Effector CD8-positive, alpha-beta T cell (primary cell): ENCODE results near the gene NEMP2.

ENCODE experiments used
- DNase-seq: peaks from one replicate; lab custom pipeline; 2025; lab: John Stamatoyannopoulos, UW
- total RNA-seq, 4 experiments: gene quantifications; one replicate each; lab custom pipeline; 2026; lab: John Stamatoyannopoulos, UW

NEMP2 gene, protein sequence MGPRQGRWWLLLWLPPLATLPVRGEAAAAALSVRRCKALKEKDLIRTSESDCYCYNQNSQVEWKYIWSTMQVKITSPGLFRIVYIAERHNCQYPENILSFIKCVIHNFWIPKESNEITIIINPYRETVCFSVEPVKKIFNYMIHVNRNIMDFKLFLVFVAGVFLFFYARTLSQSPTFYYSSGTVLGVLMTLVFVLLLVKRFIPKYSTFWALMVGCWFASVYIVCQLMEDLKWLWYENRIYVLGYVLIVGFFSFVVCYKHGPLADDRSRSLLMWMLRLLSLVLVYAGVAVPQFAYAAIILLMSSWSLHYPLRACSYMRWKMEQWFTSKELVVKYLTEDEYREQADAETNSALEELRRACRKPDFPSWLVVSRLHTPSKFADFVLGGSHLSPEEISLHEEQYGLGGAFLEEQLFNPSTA
- 9.1 to 15.6 (median 14.1) reads per million in 4 experiments for total RNA-seq

- DNase-seq, result peak; percentile 73
Measured at GRCh38 chr2:190534310-190535120, at the start of gene NEMP2. Gene NEMP2 (minus strand): TSS chr2:190534722. CDS start chr2:190534655, 67 bp downstream.

- no peak for DNase-seq
Measured at GRCh38 chr2:190583507-190584337, 49.2 kb upstream of the NEMP2 start.

GRCh38 chr2:190582736-190583506 lies 48.4 kb upstream of the NEMP2 start:
- DNase-seq, result no peak

DNA sequence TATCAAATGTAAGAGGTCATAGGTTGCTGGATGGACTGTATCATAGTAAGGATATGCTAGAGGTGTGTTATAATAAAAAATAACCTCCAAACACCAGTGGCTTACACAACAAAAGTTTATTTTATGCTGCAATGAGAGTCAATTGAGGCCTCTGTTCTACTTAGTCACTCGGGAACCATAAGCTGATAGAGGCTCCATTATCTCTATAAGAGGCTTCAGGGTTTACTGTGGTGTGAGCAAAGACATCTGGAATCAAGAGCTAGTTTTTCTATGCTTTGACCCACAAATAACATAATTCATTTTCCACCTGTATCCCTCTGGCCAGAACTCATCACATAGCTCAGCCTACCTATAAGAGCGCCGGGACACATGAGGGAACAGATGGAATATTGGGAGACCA lies 47.5 kb upstream of the NEMP2 start:
- DNase-seq, result no peak

- no peak for DNase-seq
Measured at GRCh38 chr2:190579915-190580846, 45.7 kb upstream of the NEMP2 start.

GRCh38 chr2:190579058-190579410 lies 44.5 kb upstream of the NEMP2 start:
- no peak for DNase-seq

GRCh38 chr2:190578158-190579057 lies 43.9 kb upstream of the NEMP2 start:
- no peak for DNase-seq

DNA sequence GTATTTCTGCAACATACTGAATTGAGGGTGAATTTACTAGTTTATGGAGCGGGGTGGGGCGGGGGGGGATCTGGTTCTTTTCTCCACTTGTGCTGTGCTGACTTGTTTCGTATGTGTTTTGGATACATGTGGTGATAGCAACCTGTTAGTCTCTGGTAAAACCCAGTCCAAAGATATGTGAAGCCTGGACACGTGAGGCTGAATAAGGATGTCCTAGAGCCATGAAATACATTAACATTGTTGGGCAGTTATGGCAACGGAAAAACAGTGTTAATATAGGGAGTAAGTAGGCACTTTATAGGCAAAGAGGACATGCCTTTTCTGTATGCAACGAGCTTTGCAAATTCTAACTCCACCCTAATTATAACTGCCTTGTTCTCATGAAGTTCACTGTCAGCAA lies 42.1 kb upstream of the NEMP2 start:
- DNase-seq, result no peak

- no peak for DNase-seq
Measured at GRCh38 chr2:190575263-190575662, 40.7 kb upstream of the NEMP2 start.

GRCh38 chr2:190574169-190574568 lies 39.6 kb upstream of the NEMP2 start:
- DNase-seq, result no peak

DNA sequence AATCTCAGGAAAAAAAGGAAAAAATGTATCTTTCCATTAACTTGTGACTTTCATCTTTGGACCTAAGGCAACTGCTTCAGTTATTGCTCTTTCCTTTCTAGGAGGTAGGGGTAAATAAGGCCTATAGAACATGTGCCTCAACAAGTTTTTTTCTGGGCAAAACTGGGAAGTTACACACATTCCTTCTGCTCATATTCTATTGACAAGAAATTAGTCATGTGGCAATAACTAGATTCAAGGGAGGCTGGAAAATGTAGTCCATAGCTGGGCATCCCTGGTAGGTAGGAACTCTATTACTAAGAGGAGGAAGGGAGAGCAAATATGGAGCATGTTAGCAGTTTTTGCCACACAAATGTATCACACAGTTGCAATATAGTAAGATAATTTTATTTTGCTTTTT lies 37.7 kb upstream of the NEMP2 start:
- DNase-seq, result no peak

DNA sequence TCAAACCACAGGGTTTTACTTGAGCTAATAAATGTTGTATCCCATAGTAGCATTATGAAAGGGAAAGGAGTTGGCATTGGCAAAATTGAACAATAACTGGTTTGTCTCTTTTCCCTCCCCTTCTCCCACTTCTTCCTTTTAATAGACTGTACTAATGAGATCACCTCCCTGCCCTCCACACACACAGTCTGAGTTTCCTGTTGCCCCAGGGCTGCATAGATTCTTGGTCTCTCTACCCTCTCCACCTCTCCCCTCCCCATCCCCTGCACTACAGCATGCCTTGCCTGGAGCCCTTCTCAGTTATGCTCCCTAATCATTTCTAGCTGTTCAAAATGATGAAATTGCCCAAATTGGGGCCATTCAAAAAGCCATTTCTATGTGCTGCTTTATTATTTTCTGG lies 37.2 kb upstream of the NEMP2 start:
- no peak for DNase-seq

DNA sequence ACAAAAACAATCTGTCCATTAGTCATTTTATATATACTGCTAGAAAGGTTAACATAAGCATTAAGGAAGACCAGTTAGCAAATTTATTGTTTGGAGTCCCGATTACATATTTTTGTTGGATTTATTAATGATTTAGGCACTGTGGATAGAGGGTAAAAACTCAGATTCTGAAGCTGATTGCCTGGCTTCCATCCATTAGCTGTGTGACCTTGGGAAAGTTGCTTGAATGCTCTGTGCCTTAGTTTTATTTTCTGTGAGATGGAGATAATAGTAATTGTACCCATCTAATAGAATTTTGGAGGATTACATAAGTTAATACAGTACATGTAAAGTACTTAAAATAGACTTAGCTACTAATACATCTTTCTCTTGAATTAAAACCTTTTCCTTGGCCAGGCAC lies 36.3 kb upstream of the NEMP2 start:
- DNase-seq, result no peak

GRCh38 chr2:190569994-190570755 lies 35.7 kb upstream of the NEMP2 start:
- DNase-seq, result no peak

GRCh38 chr2:190564838-190565237 lies 30.3 kb upstream of the NEMP2 start:
- DNase-seq, result no peak

DNA sequence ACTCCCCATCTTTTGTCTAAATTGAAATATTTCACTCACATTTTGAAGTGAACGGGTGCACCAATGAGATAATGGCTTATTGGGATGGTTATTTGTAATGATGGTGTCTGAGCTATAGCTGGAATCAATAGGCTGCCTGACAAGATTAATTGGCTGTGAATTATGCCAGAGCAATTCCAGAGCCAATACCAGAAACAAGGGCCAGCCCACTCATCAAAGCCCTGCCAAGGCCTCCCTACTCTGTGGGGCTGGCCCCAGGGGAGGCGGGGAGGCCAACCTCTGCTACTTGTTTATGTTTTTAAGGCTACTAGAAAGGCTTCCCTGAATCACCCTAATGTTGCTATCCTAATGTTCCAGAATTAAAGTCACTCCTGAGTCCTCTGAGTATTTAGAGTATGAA lies 29.1 kb upstream of the NEMP2 start:
- no peak for DNase-seq

- DNase-seq, result no peak
Measured at GRCh38 chr2:190563109-190563508, 28.6 kb upstream of the NEMP2 start.

- DNase-seq, result no peak
Measured at GRCh38 chr2:190562121-190562520, 27.6 kb upstream of the NEMP2 start.
